T-helper 1 cell treated with Interleukin-12 subunit alpha and Interleukin-12 subunit beta and Interleukin-4 antibody, amounts not matched to agents 30 ng/mL and 1 ng/mL, for 36 hours (primary cell): ENCODE results near the gene YIPF3. TPM values are rescaled to one million over a fixed set of nuclear protein-coding genes. Genes with fewer than 3 reads are reported as not detected.
"Not testable (repeated sequence)": the region's sequence is repeated elsewhere in the genome, so short reads cannot be mapped to it uniquely, and the experiment has no call there.

Source experiments
- intact Hi-C: fragments of 100-400 bp; cut with micrococcal nuclease; formaldehyde crosslinking; loops from one replicate; pipeline ENCODE4 v1.15.1; 2024
- total RNA-seq: library from RNA; stranded (reverse); gene quantifications from 2 replicates; pipeline ENCODE4 v1.2.3, GENCODE V29; 2022

The YIPF3 gene
- total RNA-seq, 1 donor from 2014 or later: 77.3 TPM

- intact Hi-C loops: no loop called here
These were observed 6.5 kb downstream of the YIPF3 start, which contains the start of gene LRRC73 for GRCh38 chr6:43509984-43510826. Gene LRRC73, minus strand, starts transcription at chr6:43510346. Its CDS starts 561 bp downstream, at chr6:43509785.

GRCh38 chr6:43509142-43509983 is 7.4 kb downstream of the YIPF3 start:
- intact Hi-C loops: no loop called here

- intact Hi-C loops: no loop called here
These were observed 8.1 kb downstream of the YIPF3 start for GRCh38 chr6:43508481-43509141.

GRCh38 chr6:43506667-43507471 is 9.9 kb downstream of the YIPF3 start:
- intact Hi-C loops: loop anchor here (1.0 to 2.0 kb wide), 9 partner anchors 10 to 606 kb away; partner anchors contain the start of genes ABCC10, CRIP3, DNPH1 and POLR1C

- intact Hi-C loops: loop anchor here (1.0 to 2.0 kb wide), 9 partner anchors 11 to 605 kb away; partner anchors contain the start of genes ABCC10, CRIP3, DNPH1 and POLR1C
These were observed 10.6 kb downstream of the YIPF3 start for GRCh38 chr6:43506171-43506570.

GRCh38 chr6:43505718-43506117 is 11.0 kb downstream of the YIPF3 start:
- intact Hi-C loops: loop anchor here (1.0 to 2.0 kb wide), 9 partner anchors 12 to 604 kb away; partner anchors contain the start of genes ABCC10, CRIP3, DNPH1 and POLR1C

GRCh38 chr6:43504756-43505593 is 11.8 kb downstream of the YIPF3 start:
- intact Hi-C loops: no loop called here

GRCh38 chr6:43503443-43503842 is 13.3 kb downstream of the YIPF3 start:
- intact Hi-C loops: no loop called here

- intact Hi-C loops: no loop called here
These were observed 14.1 kb downstream of the YIPF3 start for GRCh38 chr6:43502666-43503065.

- intact Hi-C loops: no loop called here
These were observed 15.8 kb downstream of the YIPF3 start for GRCh38 chr6:43500921-43501320.

- intact Hi-C loops: no loop called here
These were observed 17.5 kb downstream of the YIPF3 start for GRCh38 chr6:43499028-43499815.

- intact Hi-C loops: not testable (repeated sequence)
These were observed 18.4 kb downstream of the YIPF3 start for GRCh38 chr6:43498291-43498690.

- intact Hi-C loops: no loop called here
These were observed 19.0 kb downstream of the YIPF3 start for GRCh38 chr6:43497689-43498088.

GRCh38 chr6:43497129-43497396 is 19.7 kb downstream of the YIPF3 start:
- intact Hi-C loops: no loop called here

GRCh38 chr6:43496370-43497128 is 20.2 kb downstream of the YIPF3 start:
- intact Hi-C loops: no loop called here

GRCh38 chr6:43495409-43495941 is 21.3 kb downstream of the YIPF3 start:
- intact Hi-C loops: no loop called here

GRCh38 chr6:43494766-43495165 is 22.0 kb downstream of the YIPF3 start:
- intact Hi-C loops: no loop called here

GRCh38 chr6:43494321-43494720 is 22.4 kb downstream of the YIPF3 start:
- intact Hi-C loops: no loop called here
